ENCODE data around the gene ZNF143. TPM values are rescaled to one million over a fixed set of nuclear protein-coding genes. Genes with fewer than 3 reads are reported as not detected.

The ZNF143 gene
- total and polyA plus RNA-seq, 2 of the 13 experiments (the other 11 are each of a cell fraction or from before 2014, with no cell fraction given): 22.4 to 35.6 TPM

GRCh38 chr11:9574622-9575259, 113.9 kb downstream of the ZNF143 start (continued):
- TF ChIP-seq ZFP91 (CRISPR knock-in tag; IDR thresholded peaks at IDR 0.05; ENCODE audit: borderline replicate concordance): peak; percentile 48; the same call in 1 of the 2 replicates
- no peak for TF ChIP-seq MED13 (CRISPR knock-in tag; IDR thresholded peaks at IDR 0.05)
- TF ChIP-seq MED8 (CRISPR knock-in tag; IDR thresholded peaks at IDR 0.05; ENCODE audit: insufficient replicate concordance): no peak
- peak; percentile 54; the same call in 1 of the 2 replicates for TF ChIP-seq FOXC1 (CRISPR knock-in tag; IDR thresholded peaks at IDR 0.05; ENCODE audit: borderline replicate concordance)
- TF ChIP-seq HNF1B (CRISPR knock-in tag; IDR thresholded peaks at IDR 0.05): no peak
- TF ChIP-seq ZBTB26 (CRISPR knock-in tag; IDR thresholded peaks at IDR 0.05; ENCODE audit: borderline replicate concordance): no peak
- no peak for TF ChIP-seq MYNN (CRISPR knock-in tag; IDR thresholded peaks at IDR 0.05; ENCODE audit: low read depth)
- no peak for TF ChIP-seq ZNF33A (CRISPR knock-in tag; IDR thresholded peaks at IDR 0.05; ENCODE audit: borderline replicate concordance)
- TF ChIP-seq ZNF180 (CRISPR knock-in tag; IDR thresholded peaks at IDR 0.05; ENCODE audit: borderline replicate concordance, low read depth): no peak
- no peak for TF ChIP-seq ZSCAN22 (CRISPR knock-in tag; IDR thresholded peaks at IDR 0.05)
- no peak for TF ChIP-seq ZNF597 (CRISPR knock-in tag; IDR thresholded peaks at IDR 0.05)
- TF ChIP-seq AKAP8 (CRISPR knock-in tag; IDR thresholded peaks at IDR 0.05): peak; percentile 32; the same call in 1 of the 2 replicates
- TF ChIP-seq ZNF703 (CRISPR knock-in tag; IDR thresholded peaks at IDR 0.05; ENCODE audit: borderline replicate concordance): 0 out of 2 replicates have a peak, but pooled peaks have one; percentile 38
- no peak for TF ChIP-seq SIN3A (IDR thresholded peaks at IDR 0.05; ENCODE audit: borderline replicate concordance, low read depth, low read length)
- TF ChIP-seq ZNF441 (CRISPR knock-in tag; IDR thresholded peaks at IDR 0.05; ENCODE audit: borderline replicate concordance): peak; percentile 19; the same call in 1 of the 2 replicates
- no peak for TF ChIP-seq ZNF629 (CRISPR knock-in tag; conservative IDR thresholded peaks at IDR 0.05)
- TF ChIP-seq HNF1A (IDR thresholded peaks at IDR 0.05; ENCODE audit: low read depth): no peak
- no peak for TF ChIP-seq HNF1A (CRISPR knock-in tag; IDR thresholded peaks at IDR 0.05; ENCODE audit: borderline replicate concordance)
